GM21447 (cell line): ENCODE results near the gene FILIP1L.

Source experiments
- ATAC-seq: cut with Tn5 transposase; IDR thresholded peaks from one replicate; pipeline ENCODE4 v1.9.1; 2021; ENCODE audit not compliant: unreplicated experiment

FILIP1L gene

DNA sequence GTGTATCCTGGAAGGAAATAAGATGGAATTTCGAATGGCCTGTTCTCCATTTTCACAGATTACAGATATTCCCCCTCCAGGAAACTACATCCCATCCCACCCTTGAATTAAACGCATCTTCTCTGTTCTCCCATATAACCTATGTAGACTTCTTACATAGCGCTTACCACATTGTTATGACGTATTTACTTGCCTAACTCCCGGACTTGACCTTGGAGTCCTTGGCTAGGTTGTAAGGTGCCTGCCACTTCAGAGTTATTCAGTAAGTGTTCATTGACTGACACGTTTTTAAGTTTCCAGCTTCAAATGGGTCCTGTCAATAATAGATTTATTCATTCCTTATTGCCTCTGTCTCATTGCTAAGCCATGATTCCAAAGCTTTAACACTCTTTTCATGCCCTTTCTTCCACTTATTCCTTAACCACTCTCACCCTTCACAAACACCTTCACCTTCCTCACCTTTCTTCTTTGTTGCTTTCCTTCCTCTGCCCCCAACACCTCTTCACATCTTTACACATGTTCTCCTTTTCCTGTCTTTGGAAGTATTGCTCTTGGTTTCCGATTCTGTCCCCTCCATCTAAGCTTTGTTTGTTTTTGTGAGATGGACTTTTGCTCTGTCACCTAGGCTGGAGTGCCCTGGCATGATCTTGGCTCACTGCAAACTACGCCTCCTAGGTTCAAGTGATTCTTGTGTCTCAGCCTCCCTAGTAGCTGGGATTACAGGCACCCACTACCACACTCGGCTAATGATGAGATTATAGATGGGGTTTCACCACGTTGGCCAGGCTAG is 158.3 kb downstream of the FILIP1L start:
- no peak for ATAC-seq

DNA sequence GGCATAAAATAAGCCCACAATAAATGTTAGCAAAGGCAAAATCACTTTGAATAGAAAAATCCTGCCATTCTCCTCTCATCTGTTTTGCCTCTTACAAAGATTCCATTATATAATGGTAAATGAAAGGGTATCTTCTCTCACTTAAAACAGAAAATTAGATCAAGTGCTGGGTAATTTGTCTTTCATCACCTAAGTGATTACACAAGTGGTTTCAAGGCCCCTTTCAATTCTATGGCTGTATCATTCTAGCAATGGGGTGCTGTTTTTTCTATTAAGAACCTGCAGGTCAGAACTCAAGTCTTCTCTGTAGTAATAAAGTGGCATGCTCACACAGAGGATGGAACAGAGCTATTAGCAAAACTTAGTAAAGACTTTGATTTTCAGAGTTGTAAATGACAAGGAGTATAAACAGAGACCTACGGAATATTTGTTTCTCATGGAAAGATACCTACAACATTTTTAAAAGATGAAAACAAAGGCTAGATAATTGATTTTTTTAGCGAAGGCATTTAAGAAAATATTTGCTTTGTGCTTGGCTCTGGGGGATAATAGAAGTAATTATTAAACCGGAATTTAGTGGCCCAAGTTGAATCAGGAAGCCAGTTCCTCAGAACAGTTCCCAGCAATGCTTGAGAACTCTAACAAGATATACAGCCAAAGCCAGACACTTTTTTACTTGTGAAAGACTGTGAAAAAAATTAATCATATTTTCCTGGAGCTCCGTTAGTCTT is 159.2 kb downstream of the FILIP1L start:
- ATAC-seq, result no peak

DNA sequence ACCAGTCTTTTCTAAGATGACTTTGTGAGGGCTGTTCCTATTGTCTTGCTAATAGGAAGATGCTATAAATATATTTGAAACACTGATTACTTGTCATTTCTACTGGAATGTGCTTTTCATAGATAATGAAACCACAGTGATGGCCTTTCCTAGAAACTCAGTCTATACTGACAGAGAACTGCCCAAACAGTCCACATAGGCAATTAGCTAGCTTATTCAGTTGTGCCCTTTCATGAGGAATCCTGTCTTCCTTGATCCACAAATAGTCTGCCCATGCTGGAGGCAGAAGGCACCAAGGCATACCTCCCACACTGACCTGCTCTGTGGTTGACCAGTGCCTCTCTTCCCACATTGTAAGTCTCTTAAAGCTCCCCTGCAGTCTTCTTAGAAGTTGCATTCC is 160.7 kb downstream of the FILIP1L start:
- ATAC-seq, result no peak

DNA sequence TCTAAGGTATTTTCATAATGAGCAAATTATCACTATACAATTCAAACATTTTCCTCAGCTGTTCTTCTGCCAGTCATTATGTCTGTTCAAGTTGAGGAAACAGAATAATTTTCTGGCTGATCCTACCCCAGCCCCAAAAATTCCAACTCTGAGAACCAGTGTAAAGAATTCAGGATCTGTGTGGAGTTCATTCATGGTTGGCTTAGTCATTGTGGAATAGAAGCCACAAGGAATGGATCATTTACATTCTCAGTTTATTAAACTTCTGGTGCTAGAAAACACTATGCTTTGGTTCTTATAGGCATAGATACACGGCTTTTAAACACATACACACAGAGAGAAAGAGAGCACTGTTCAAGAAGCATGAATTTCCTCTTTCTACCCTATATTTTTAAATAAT is 162.0 kb downstream of the FILIP1L start:
- no peak for ATAC-seq

DNA sequence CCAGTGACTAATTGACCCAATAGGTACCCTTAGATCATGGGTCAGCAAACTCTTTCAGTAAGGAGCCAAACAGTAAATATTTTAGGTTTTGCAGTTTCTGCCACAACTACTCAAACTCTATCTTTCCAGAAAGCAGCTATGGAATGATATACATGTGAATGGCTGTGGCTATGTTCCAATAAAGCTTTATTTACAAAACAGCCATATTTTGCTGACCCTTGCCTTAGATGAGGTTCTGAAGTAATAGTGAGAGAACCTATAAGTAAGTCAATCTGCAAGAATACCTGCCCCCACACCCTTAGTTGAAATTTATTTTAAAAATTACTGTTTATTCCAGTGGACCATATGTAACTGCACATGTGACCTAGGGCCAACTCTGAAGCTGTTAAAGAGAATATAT is 162.6 kb downstream of the FILIP1L start:
- no peak for ATAC-seq

DNA sequence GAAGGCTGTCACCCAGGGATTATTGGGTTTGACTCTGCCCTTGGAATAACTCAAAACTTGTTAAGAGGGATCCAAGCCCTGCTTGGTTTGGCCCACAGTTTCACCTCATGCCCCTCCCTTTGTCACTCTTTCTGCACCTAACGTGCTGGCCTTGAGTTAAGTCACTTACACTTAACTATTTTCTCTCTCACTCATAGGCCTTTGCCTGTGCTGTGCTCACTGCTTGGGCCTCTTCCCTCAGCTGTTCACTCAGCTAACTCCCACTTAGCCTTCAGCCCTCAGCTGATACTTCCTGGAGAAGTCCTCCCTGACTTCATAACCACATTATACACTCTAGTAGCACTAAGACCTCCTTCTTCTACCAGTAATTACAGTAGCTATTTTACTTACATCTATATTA is 163.4 kb downstream of the FILIP1L start:
- no peak for ATAC-seq

DNA sequence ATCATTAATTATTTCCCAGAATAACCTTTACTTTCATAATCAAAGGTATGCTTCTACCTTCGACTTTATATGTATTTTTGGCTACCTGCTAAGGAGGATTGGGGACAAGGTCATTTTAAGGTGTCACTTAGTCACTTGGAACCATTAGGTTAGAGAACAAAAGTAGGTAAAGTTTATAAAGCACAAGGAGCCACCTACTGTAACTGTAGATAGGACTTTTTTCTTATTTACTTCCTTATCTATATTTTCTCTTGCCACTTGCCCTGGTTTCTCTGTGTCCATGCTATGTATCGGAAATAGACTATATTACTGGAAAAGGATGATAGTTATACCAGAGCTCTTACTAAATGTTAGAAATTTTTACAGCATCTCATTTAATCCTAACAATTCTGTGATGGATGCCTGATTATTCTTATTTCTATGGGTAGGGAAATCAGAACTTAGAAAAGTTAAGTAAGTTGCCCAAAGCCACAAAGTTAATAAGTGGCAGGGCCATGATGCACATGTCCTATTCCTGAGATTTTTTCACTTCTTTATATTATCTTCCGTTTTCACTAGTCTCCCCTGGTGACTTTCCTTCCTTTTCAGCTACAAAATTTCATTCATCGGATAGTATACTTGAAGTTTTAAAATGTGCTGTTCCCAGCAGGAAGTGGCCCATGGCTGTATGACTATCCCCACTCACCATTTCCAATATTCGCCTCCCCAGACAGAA is 164.2 kb downstream of the FILIP1L start:
- no peak for ATAC-seq

DNA sequence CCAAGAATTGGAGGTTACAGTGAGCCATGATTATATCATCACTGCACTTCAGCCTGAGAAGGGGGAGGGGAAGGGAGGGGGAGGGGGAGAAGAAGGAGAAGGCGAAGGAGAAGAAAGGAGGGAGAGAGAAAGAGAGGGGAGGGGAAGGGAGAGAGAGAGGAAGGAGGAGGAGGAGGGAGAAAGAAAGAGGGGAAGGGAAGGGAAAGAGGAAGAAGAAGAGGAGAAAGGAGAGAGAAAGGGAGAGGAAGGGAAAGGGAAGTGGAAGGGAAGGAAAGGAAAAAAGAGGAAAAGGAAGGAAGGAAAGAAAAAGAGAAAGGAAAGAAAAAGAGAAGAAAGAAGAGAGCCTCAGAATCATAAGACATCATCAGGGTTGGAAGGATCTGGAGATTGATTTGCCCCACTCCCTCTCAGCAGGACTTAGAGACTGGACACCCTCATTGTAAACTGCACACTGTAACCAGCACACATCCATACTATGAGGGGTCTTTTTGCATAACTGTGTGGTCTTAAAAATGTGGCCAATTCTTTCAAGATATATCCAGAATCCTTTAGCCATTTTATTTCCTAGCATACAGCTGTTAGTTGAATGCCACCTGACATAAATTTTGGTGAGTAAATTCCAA is 165.7 kb downstream of the FILIP1L start:
- ATAC-seq, result no peak

DNA sequence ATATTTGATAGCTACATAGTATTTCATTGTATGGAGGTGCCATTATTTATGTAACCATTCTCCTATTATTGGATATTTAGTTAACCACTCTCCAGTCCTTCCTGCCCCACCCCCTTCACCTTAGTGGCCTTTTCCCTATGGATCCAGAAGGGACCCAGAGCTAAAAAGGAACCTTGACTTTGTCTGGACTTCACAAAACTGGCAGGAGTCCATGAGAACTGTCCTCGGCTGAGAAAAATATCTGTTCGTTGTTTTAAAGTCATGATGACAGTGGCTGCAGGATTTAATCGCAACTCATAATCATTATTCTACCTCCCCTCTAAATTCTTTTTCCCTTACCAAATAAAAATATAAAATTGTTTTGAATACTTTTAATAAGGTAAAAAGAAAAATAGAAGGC is 166.9 kb downstream of the FILIP1L start:
- no peak for ATAC-seq

DNA sequence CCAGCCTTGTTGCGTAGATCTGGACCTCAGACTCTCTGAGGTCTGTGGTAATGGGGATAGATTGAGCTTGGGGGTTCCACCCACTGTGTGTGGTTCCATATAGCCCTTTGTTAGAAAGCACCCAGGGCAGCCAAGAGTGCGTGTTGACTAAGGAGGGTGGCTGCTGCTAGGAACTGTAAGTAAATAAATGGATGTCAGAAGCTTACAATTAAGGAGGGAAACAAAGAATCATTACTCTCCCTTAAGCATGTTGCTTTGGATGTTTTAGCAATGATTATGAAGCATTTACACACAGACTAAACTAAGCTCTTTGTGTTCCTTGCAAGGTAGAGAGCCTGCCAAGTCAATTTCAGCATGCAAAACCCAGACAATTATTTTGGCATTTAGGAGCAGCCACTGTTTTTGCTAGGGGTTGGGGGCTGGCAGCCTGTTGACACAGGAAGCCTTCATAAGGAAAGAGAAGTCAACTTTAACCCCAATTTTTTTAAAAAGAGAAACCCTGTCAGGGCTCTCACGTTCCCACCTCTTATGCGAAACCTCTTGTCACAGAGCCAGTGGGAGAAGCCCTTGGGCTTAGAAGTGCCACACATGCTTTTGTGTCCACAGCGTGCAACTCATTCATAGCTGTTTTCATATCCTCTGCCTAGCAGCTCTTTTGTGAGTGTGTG is 168.8 kb downstream of the FILIP1L start:
- no peak for ATAC-seq

DNA sequence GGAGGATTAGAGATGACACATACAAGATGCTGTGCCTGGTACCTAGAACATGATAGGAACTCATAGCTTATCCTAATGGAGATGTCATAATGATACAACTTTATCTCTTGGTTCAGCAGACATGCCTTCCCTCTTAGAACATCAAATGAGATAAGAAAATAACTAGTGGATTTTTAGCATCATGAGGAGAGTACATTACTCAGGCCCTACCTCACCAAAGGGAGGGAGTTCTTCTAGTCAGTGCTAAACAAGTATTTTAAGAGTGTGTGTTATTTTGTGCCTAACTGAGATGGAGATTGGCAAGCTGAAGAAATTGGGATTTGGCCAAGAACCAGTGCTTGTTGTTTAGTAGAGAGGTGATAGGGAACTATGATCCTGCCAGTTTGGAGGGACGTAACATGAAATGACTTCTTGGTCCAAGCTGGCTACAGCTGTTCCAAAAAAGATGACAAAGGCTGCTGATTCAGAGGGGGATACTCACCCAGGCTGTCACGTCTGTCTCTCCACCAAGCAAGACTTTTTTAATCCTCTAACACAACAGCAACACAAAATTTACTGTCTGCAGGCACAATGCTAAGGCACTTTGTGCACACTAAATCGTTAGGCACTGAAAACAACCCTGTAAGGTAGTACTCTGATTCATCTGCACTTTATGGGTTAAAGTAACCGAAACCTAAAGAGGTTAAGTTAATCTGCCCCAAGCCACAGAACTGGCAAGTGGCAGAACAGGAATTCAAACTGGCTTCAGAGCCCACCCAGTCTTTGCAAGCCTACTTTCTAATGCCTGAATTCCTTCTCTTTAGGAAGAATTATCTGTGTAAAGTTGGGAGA is 170.2 kb downstream of the FILIP1L start:
- no peak for ATAC-seq

DNA sequence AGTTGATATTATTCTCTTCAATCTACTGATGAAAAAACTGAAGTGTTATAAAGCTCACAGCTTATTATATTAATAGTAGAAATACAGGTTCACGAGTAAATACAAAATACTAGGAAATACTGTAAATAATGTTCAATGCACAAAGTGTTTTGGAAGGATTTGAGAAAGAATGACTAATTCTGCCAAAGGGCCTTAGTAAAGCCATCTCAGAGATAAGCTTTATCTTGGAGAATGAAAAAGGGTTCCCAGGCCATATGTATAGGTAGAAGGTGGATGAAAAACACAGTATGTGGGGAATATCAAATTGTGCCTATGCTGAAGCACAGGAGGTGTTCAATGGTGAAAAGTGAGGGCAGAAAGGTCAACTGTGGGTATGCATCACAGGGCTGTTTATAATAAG is 173.1 kb downstream of the FILIP1L start:
- ATAC-seq, result no peak

DNA sequence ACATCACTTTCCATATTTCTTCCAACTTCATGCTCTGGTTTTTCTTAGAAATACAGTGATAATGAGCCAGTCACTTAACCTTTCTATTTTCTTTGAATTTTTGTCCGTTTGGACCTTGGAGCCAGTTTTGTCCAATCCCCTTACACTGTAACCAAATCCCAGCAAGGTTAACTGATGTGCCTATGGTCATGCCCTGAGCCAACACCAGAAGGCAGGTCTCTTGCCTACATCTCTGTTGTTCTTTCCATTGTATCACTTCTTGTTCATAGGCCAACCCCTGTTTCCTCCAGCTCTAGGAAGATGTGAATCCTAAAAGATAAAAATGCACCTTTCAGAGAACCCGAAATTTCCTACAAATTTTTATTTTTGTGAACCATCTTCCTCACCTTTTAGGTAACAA is 174.0 kb downstream of the FILIP1L start:
- no peak for ATAC-seq

DNA sequence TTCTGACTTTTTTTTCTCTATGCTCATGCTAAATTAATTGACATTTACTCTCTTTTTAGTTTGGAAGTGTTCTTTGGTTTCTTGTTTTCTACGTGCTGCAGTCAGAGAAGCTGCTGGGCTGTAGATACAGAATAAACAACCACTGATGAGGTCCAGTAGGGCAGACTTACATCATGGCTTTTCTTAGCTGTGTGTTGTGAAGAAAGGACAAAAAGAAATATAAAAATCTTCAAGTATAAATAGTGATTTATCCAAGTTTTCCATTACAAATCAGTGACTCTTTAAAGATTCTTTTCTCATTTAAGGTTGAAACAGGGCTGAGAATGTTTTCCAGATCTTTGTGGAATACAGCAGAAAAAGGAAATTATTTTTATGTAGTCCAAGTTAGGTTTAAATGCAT is 174.4 kb downstream of the FILIP1L start:
- ATAC-seq, result no peak

DNA sequence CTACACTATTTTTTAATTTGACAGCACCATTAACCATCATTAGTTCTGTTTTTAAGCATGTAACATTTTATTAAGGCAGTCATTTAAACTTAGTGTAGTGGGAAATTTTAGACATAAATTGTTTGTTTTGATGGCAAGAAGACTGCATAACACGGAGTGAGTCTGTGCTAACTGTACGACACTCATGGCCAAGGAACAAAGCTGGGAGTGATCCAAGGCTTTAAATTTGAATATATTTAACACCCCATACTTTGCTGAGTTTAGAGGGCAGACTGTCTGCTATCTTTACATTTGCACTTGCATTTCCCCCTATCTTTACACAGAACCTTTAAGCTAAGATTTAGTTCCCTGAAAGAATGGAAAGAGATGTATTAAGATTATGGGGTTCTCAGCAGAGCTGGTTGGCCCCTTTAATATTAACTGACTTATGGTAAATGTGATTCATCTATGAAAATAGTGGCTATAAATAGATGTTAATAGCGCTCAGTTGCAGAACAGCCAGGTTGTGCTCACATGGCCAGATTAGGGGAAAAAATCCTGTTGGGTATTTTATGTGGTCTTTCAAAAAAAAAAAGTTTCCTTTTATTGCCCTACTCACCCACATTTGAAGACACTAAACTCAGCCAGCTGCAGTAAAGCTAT is 175.9 kb downstream of the FILIP1L start:
- no peak for ATAC-seq

DNA sequence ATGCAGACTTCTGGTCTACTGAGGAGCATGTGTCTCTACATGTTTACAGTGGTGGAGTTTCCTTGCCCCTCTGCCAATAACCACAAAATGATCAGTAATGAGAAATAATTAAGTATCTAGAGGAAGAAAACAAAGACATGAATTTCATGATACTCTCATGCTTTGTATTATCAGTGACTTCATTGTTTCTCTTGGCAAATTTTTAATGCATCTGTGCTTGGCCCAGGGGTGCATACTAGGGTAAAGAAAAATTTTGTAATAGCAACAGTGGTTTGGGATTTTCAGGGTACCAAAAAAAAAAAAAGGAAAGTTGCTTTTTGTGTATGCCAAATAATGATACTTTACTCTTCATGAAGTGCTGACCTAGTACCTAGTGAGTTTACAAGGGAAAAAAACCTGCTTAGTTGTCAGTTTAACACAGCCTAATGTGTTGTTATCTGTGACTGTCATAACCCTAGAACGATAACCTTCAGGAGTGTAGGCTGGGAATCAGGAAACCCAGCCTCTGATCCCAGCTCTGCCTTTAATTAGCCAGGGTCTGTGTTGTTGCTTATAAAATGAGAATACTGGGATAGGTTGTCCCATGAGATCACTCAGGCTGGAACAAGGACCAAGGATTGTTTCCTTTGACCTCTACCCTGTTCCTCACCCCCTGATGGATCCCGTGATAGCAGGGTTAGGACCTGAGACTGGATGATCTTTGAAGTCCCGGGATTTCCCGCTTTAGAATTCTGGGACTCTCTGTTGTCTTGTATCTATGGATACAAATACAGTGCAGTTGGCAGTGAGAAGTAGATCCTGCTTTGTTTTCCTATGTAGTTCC is 179.1 kb downstream of the FILIP1L start:
- no peak for ATAC-seq

DNA sequence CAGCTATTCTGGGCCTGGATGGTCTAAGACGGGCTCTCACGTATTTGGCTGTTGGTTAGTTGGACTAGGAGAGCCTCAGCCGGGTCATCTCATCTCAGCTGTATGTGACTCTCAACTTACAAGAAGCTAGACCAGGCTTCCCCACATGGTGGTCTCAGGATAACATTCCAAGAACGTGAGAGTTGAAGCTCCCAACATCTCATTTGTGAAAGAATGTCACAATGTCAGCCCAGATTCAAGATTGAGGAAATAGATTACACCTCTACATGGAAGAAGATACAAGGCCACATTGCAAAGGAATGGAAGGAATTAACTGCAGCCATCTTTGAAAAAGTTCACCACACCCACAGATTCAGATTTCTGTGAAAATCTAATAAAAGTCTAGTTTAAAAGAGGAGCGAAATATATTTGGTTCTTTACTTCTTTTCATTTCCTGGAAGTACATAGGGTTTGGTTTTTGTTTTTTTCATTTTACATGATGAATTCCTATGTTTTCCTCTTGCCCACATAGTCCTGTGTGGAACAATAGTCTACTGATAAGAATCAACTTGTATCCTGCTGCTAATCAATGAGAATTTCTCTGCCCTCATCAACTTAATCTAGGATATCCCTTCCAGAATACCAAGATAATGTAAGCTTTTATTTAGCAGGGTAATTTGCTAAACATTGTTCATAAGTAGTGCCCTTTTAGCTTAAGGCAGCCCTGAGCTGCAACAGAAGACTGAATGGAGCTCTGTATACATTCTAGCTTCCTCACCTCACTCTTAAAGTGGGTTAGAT is 180.1 kb downstream of the FILIP1L start:
- no peak for ATAC-seq

DNA sequence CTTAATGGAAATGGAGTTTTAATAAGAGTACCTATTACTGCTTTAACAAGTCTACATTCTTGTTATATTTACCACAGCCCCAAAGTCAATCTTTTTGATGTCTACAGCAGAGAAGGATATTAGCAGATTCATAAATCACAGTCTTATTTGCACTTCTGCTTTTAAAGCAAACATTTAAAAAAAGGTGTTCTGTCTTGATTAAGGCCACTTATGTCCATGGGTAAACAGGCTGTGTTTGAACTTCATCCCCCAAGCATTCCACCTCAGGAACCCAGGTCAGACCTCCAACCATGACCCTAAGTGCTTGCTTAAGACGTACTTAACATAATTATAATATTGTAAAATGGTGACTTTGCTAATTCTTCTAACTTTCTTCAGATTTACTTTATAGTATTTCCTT is 183.2 kb downstream of the FILIP1L start:
- ATAC-seq, result no peak
